Measurements from ENCODE around the gene PPP6R3.
"Not testable (repeated sequence)": the region's sequence is repeated elsewhere in the genome, so short reads cannot be mapped to it uniquely, and the experiment has no call there.

PPP6R3 gene

DNA sequence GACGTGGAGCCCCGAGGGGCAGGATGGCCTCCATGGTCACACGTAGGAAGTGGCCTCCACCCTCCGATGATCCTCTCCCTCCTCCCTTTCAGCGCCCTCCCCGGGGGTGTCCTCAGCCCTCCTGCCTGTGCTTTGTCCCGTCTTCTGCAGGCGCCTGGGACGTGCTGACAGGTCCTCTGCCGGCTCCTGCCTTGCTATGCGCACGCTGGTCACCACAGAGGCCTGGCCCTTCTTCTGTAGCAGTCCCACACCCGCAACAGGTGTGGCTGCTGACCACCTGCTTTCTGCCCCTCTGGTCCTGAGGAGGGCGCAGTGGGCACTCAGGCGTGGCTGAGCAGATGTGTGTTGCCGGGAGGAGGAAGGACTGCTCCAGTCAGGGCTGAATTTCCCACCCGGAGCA is 27.7 kb upstream of the PPP6R3 start:
- Histone ChIP-seq H4K20me1 (ENCODE audit: insufficient read depth) (no peaks in the 10 kb centered on the region), H3K4me3 (IDR thresholded peaks at IDR 0.05; ENCODE audit: insufficient read depth, low read depth, low read length) (no peak overlapping the region), H3K27me3 (ENCODE audit: insufficient read depth, low read depth) (no peaks in the 10 kb centered on the region), H3K4me2 (no peak overlapping the region), H3K36me3 (ENCODE audit: insufficient read depth) (no peaks in the 10 kb centered on the region), H3K27ac (no peak overlapping the region), H3K9ac (no peak overlapping the region), H2AFZ (ENCODE audit: low read depth) (no peak overlapping the region), H3K4me1 (ENCODE audit: low read depth, poor library complexity, severe bottlenecking) (no peaks in the 10 kb centered on the region), H3K79me2 (ENCODE audit: insufficient read depth, low read depth) (no peaks in the 10 kb centered on the region)
- TF ChIP-seq, protein P1, sequence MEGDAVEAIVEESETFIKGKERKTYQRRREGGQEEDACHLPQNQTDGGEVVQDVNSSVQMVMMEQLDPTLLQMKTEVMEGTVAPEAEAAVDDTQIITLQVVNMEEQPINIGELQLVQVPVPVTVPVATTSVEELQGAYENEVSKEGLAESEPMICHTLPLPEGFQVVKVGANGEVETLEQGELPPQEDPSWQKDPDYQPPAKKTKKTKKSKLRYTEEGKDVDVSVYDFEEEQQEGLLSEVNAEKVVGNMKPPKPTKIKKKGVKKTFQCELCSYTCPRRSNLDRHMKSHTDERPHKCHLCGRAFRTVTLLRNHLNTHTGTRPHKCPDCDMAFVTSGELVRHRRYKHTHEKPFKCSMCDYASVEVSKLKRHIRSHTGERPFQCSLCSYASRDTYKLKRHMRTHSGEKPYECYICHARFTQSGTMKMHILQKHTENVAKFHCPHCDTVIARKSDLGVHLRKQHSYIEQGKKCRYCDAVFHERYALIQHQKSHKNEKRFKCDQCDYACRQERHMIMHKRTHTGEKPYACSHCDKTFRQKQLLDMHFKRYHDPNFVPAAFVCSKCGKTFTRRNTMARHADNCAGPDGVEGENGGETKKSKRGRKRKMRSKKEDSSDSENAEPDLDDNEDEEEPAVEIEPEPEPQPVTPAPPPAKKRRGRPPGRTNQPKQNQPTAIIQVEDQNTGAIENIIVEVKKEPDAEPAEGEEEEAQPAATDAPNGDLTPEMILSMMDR (conservative IDR thresholded peaks at IDR 0.05; ENCODE audit: low read depth, low read length) = no peak

DNA sequence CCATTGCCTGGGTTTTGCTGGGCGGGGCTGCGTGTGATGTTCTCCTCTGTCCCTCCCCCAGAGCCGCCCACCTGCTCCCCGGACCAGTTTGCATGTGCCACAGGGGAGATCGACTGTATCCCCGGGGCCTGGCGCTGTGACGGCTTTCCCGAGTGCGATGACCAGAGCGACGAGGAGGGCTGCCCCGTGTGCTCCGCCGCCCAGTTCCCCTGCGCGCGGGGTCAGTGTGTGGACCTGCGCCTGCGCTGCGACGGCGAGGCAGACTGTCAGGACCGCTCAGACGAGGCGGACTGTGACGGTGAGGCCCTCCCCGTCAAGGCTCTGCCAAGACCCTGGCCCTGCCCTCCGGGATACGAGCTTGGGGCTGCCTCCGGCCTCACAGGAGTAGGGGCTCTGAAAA is 27.0 kb upstream of the PPP6R3 start:
- TF ChIP-seq, protein P1 (conservative IDR thresholded peaks at IDR 0.05; ENCODE audit: low read depth, low read length) = no peak
- Histone ChIP-seq H3K79me2 (ENCODE audit: insufficient read depth, low read depth) (no peaks in the 10 kb centered on the region), H3K4me3 (IDR thresholded peaks at IDR 0.05; ENCODE audit: insufficient read depth, low read depth, low read length) (no peak overlapping the region), H3K9ac (no peak overlapping the region), H3K27ac (no peak overlapping the region), H3K4me2 (no peak overlapping the region), H4K20me1 (ENCODE audit: insufficient read depth) (no peaks in the 10 kb centered on the region), H2AFZ (ENCODE audit: low read depth) (no peak overlapping the region), H3K36me3 (ENCODE audit: insufficient read depth) (no peaks in the 10 kb centered on the region), H3K4me1 (ENCODE audit: low read depth, poor library complexity, severe bottlenecking) (no peaks in the 10 kb centered on the region), H3K27me3 (ENCODE audit: insufficient read depth, low read depth) (no peaks in the 10 kb centered on the region)

DNA sequence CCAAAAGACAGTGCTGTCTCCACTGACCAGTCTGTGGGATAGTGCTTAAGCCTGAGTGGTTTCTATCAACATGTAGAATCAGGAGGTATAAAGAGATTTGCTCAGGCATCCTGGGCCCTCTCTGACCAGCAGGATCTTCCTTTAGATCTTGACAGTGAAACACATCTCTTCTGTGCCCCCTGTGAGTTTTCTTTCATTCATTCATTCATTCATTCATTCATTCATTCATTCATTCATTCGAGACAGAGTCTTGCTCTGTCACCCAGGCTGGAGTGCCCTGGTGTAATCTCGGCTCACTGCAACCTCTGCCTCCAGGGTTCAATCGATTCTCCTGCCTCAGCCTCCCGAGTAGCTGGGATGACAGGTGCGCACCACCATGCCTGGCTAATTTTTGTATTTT is 26.4 kb upstream of the PPP6R3 start:
- H2AFZ ChIP-seq (ENCODE audit: low read depth); H3K4me3 ChIP-seq (IDR thresholded peaks at IDR 0.05; ENCODE audit: insufficient read depth, low read depth, low read length); H3K27ac ChIP-seq; H3K79me2 ChIP-seq (ENCODE audit: insufficient read depth, low read depth); H3K4me1 ChIP-seq (ENCODE audit: low read depth, poor library complexity, severe bottlenecking); H3K9ac ChIP-seq; H3K27me3 ChIP-seq (ENCODE audit: insufficient read depth, low read depth); H3K36me3 ChIP-seq (ENCODE audit: insufficient read depth); H3K4me2 ChIP-seq; H4K20me1 ChIP-seq (ENCODE audit: insufficient read depth): not testable (repeated sequence)

DNA sequence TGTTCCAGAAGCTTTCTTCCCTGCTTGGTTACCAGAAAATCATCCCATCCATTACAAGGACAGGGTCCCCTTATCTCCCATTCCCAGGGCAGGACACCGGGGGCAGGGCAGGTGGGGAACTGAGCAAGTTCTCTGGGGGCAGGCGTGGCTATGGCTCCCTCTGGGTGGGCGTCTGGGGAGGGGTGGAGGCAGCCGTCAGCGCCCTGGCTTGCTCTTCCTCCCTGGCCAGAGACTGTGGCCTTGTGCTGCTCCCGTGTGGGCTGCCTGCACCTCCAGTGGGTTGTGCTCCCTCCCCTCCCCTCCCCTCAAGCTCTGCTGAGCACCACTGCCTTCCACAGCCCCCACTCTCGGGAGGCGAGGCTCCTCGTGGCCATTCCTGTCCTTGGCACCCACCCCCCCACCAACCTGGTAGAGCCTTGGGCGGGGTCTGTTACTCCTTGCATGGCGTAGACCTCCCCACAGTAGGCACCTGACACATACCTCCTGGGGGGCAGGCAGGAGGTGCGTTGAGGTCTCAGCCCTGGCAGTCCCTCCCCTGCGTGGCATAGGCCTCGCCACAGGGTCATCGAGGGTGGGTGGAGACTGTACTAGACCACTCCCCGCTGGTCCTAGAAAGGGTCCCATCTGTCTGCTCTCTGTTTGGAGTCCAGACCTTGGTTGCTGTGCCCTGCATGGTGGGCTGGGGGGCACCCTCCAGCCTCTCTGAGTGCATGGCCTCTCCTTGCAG is 24.2 kb upstream of the PPP6R3 start:
- H3K27me3 ChIP-seq (ENCODE audit: insufficient read depth, low read depth) = no peaks in the 10 kb centered on the region
- no peaks in the 10 kb centered on the region for H3K4me1 ChIP-seq (ENCODE audit: low read depth, poor library complexity, severe bottlenecking)
- H3K36me3 ChIP-seq (ENCODE audit: insufficient read depth) = no peaks in the 10 kb centered on the region
- no peaks in the 10 kb centered on the region for H3K79me2 ChIP-seq (ENCODE audit: insufficient read depth, low read depth)
- no peak overlapping the region for H3K27ac ChIP-seq
- no peak overlapping the region for H3K4me2 ChIP-seq
- no peak overlapping the region for H3K4me3 ChIP-seq (IDR thresholded peaks at IDR 0.05; ENCODE audit: insufficient read depth, low read depth, low read length)
- no peak overlapping the region for H3K9ac ChIP-seq
- TF ChIP-seq, protein P1 (conservative IDR thresholded peaks at IDR 0.05; ENCODE audit: low read depth, low read length) = no peak
- H4K20me1 ChIP-seq (ENCODE audit: insufficient read depth) = no peaks in the 10 kb centered on the region
- no peak overlapping the region for H2AFZ ChIP-seq (ENCODE audit: low read depth)

Measured in KMS-11 (cell line).